ENCODE measurements around the gene SMYD3. TPM values are rescaled to one million over a fixed set of nuclear protein-coding genes. Genes with fewer than 3 reads are reported as not detected.

Gene SMYD3
- total RNA-seq, 1 experiment from 2014 or later, result 17.4 TPM

GRCh38 chr1:246320286-246320685 is 186.8 kb downstream of the SMYD3 start:
- DNase-seq (ENCODE audit: low read depth, low spot score) (no peak), ATAC-seq (no peak)
- CTCF ChIA-PET, result no interaction called here
- no peak for TF ChIP-seq SIN3A (IDR thresholded peaks at IDR 0.05; ENCODE audit: borderline replicate concordance, insufficient read depth, low read depth, low read length)
- no peak for TF ChIP-seq REST (IDR thresholded peaks at IDR 0.05; ENCODE audit: insufficient read depth in 1 of 2, low read depth in 2 of 2, low read length in 1 of 2)
- no peak for TF ChIP-seq CTCF (IDR thresholded peaks at IDR 0.05)
- no peak for TF ChIP-seq POLR2AphosphoS5 (IDR thresholded peaks at IDR 0.05; ENCODE audit: low read depth, low read length)
- no peak for TF ChIP-seq TCF7L2 (IDR thresholded peaks at IDR 0.05; ENCODE audit: low read depth, low read length)
- in situ Hi-C loops (cut with HindIII; ENCODE audit: low pct_unique_long_range_greater_than_20kb, low sequenced_read_pairs), result no loop called here
- no peaks in the 10 kb centered on the region for H3K36me3 ChIP-seq (ENCODE audit: control insufficient read depth, insufficient read depth, low read length)
- POLR2A ChIA-PET, result no interaction called here
- H3K27ac ChIP-seq (ENCODE audit: low read length), result no peak overlapping the region
- no peaks in the 10 kb centered on the region for H3K9me3 ChIP-seq (ENCODE audit: control insufficient read depth, insufficient read depth, low read depth, low read length)
- H3K4me1 ChIP-seq (ENCODE audit: control insufficient read depth, insufficient read depth, low read length), result no peaks in the 10 kb centered on the region
- intact Hi-C loops (cut with micrococcal nuclease; ENCODE audit: unreplicated experiment), result no loop called here
- H3K4me3 ChIP-seq (ENCODE audit: low read depth in 2 of 2, low read length in 2 of 2), result no peak overlapping the region
- no TSS peak for BruUV-seq (replicated peaks)
- H3K27me3 ChIP-seq (ENCODE audit: control insufficient read depth, insufficient read depth, low read length), result no peaks in the 10 kb centered on the region

GRCh38 chr1:246319083-246319714 is 187.9 kb downstream of the SMYD3 start:
- TF ChIP-seq CTCF (IDR thresholded peaks at IDR 0.05) (no peak), SIN3A (IDR thresholded peaks at IDR 0.05; ENCODE audit: borderline replicate concordance, insufficient read depth, low read depth, low read length) (no peak), TCF7L2 (IDR thresholded peaks at IDR 0.05; ENCODE audit: low read depth, low read length) (no peak), POLR2AphosphoS5 (IDR thresholded peaks at IDR 0.05; ENCODE audit: low read depth, low read length) (no peak), REST (IDR thresholded peaks at IDR 0.05; ENCODE audit: insufficient read depth in 1 of 2, low read depth in 2 of 2, low read length in 1 of 2) (no peak)
- BruUV-seq (replicated peaks), result no TSS peak
- in situ Hi-C loops (cut with HindIII; ENCODE audit: low pct_unique_long_range_greater_than_20kb, low sequenced_read_pairs) (no loop called here), intact Hi-C loops (cut with micrococcal nuclease; ENCODE audit: unreplicated experiment) (no loop called here)
- Histone ChIP-seq H3K27me3 (ENCODE audit: control insufficient read depth, insufficient read depth, low read length) (no peaks in the 10 kb centered on the region), H3K9me3 (ENCODE audit: control insufficient read depth, insufficient read depth, low read depth, low read length) (no peaks in the 10 kb centered on the region), H3K4me3 (ENCODE audit: low read depth in 2 of 2, low read length in 2 of 2) (no peak overlapping the region), H3K4me1 (ENCODE audit: control insufficient read depth, insufficient read depth, low read length) (no peaks in the 10 kb centered on the region), H3K36me3 (ENCODE audit: control insufficient read depth, insufficient read depth, low read length) (no peaks in the 10 kb centered on the region), H3K27ac (ENCODE audit: low read length) (no peak overlapping the region)
- no peak for DNase-seq (ENCODE audit: low read depth, low spot score)
- ChIA-PET POLR2A (no interaction called here), CTCF (no interaction called here)
- ATAC-seq, result no peak

All from Panc1 (cell line).